NCI-H1092 (cell line): ENCODE measurements around the gene RUSF1.

Experiments used
- DNase-seq: peaks from one replicate; lab custom pipeline; 2025; lab: John Stamatoyannopoulos, UW

RUSF1 gene

GRCh38 chr16:31471241-31471874 lies 36.8 kb downstream of the RUSF1 start:
- DNase-seq, result no peak

GRCh38 chr16:31470615-31471014 lies 37.6 kb downstream of the RUSF1 start:
- no peak for DNase-seq

DNA sequence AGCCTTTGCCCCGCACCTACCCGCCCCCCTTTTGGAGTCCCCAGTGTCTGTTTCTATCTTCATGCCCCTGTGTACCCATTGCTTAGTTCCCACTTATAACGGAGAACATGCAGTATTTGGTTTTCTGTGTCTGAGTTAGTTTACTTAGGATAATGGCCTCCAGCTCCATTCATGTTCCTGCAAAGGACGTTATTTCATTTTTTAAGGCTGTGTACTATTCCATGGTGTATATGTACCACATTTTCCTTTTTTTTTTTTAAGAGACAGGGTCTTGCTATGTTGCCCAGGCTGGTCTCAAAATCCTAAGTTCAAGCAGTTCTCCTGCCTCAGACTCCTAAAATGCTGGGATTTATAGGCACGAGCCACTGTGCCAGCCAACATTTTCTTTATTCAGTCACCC lies 40.3 kb downstream of the RUSF1 start:
- DNase-seq, result no peak

GRCh38 chr16:31467151-31467773 lies 40.9 kb downstream of the RUSF1 start:
- no peak for DNase-seq

- DNase-seq, result no peak
Measured at GRCh38 chr16:31466381-31466841, 41.8 kb downstream of the RUSF1 start.

GRCh38 chr16:31465788-31466370 lies 42.3 kb downstream of the RUSF1 start:
- no peak for DNase-seq

GRCh38 chr16:31464781-31465260 lies 43.4 kb downstream of the RUSF1 start:
- no peak for DNase-seq

GRCh38 chr16:31464348-31464769 lies 43.8 kb downstream of the RUSF1 start:
- DNase-seq, result no peak

DNA sequence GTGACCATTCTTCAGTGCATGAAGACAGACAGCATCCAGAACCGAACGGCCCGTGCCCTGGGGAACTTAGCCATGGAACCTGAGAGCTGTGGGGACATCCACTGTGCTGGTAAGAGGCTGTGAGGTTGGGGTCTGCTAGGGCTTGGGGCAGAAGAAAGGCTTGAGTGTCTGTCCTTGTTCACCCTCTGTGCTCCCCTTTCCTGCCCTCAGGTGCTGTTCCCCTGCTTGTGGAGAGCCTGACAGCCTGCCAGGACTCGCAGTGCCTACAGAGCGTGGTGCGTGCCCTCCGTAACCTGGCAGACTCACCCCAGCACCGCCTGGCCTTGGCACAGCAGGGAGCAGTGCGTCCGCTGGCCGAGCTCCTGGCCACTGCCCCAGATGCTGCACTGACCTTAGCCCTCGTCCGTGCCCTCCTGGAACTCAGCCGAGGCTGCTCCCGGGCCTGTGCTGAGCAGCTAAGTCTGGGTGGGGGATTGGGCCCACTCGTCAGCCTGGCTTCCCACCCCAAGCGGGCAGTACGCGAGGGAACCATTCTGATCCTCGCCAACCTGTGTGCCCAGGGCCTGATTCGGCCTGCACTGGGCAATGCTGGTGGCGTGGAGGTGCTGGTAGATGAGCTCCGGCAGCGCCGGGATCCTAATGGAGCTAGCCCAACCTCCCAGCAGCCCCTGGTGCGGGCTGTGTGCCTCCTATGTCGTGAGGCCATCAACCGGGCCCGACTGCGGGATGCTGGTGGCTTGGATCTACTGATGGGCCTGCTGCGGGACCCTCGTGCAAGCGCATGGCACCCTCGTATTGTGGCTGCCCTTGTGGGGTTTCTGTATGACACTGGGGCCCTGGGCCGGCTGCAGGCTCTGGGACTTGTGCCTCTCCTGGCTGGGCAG lies 46.0 kb downstream of the RUSF1 start:
- DNase-seq, result no peak

DNA sequence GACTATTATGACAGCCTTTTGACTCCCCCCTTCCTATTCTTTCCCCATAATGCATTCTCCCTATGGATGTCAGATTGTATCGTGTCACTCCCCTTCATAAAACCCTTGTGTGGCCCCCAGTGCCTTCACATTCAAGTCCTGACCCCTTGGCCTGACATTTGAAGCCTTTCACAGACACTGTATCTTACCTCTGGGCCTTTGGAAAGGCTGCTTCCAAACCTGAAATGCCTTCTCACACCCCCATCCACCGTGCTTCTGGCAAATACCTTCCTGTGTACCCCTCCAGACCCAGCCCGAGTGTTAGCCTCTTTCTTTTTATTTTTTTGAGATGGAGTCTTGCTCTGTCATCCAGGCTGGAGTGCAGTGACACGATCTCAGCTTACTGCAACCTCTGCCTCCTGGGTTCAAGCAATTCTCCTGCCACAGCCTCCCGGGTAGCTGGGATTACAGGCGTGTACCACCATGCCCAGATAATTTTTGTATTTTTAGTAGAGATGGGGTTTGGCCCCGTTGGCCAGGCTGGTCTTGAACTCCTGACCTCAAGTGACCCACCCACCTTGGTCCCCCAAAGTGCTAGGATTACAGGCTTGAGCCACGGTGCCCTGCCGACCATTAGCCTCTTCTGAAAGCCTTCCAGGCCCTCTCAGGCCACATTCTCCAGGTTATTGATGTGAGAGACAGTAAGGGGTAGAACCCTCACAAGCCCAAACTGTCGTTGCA lies 46.8 kb downstream of the RUSF1 start:
- DNase-seq, result no peak

GRCh38 chr16:31460582-31461002 lies 47.6 kb downstream of the RUSF1 start:
- peak; percentile 11 for DNase-seq

DNA sequence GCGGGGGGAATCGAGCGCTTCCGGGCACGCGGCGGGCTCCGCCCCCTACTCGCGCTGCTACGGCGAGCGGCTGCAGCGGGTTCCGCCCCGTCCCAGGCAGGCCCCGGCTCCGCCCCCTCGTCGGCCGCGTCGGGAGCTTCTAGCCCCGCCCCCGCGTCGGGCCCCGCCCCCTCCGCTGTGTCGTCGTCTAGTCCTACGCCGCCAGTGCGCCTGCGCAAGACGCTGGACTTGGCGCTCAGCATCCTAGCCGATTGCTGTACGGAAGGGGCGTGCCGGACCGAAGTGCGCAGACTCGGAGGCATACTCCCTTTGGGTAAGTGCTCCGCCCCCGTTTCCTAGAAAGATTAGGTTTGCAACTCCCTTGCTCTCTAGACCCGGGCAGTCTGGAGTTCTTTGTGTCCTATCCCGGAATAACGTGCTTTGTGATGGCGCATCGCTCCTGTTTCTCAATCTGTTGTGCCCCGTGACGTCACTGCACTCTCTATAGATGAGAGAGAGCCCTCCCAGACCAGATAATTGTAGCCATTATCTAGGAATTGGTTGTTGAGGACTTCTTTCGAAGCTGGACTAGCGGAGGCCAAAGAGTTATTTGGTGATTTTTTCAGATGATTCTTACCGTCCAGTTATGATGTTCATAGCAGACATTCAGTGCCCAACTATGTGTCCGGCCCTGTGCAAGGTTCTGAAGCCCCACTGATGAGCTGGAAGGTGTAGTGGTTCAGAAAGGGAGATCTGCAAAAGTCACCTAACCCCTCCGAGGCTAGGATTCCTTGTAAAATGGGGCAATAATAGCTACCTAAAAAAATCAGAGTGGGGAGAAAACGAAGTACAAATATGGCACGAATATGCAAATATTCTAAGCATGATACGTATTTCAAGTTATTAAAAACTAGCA lies 48.3 kb downstream of the RUSF1 start:
- peak; percentile 99 for DNase-seq

DNA sequence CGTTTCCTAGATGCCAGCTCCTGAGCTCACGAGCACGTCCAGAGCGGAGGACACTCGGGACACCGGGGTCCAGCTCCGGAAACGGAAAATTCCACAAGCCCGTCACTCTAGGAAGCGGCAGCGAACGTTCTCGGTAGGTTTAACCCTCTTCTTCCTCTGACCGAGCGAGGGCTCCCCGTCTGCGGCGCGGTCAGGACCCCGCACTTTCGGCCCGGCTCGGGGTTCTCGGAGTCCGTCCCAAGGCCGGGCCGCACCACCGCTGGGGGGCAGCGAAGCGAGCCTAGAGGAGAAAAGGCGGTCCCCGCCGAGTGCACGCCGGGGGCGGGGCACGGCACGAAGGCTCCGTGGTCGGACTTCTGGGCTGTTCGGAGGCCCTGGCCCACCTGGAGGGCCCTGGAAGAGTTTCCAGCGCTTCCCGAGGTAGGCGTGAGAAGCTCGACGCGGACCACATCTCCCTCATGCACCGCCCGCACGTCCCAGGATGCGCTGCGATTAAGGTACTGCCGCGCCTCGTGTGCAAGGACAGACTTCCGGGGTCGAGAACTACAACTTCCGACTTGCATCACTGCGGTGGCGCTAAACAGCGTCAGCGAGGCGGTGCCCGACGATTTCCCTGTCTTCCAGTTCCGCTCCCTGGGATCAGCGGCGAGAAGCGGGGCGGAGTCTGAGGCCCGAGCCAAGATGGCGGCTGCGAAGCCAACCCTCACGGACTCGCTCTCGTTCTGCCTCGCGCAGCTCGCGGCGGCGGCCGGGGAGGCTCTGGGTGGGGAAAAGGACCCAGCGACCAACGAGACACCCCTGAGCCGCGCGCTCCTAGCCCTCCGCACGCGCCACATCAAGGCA lies 49.1 kb downstream of the RUSF1 start, which contains the start of gene ARMC5:
TSS of gene ARMC5 (plus strand) at position 658 of the 843 bp plus-strand sequence. CDS start at position 682, 24 bp downstream.
- peak; percentile 96 for DNase-seq

DNA sequence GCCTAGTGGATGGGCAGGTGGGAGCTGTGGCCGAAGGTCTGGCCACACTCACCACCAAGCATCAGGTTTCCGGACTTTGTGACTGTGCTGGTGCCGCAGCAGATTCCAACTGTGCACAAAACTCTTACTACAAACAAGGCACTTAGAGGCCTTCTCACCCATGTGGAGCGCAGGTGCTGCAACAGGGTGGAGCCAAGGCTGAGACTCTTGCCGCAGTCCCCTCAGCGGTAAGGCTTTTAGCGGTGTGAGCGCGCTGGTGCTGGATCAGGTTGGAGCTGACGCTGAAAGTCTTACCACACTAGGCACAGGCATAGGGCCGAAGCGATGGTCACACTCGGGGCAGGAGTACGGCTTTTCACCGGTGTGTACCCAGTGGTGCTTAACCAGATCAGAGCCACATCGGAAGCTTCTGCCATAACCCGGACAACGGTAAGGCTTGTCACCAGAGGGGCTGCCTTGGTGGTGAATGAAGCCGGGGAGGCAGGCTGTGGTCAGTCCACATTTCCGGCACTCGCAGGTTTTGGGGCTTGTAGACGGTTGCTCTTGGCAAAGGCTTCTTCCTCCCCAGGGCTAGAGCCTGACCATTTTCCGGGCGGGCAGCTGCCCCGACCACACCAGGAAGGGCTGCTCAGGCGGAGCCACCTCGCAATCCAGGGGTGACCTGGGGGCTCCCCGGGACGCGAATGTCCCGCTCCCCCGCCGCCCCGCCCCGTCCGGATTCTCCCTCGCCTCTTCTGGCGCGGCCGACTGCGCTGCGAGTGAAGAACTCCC lies 49.9 kb downstream of the RUSF1 start:
- peak; percentile 27 for DNase-seq

- no peak for DNase-seq
Measured at GRCh38 chr16:31456988-31457360, 51.2 kb downstream of the RUSF1 start.

DNA sequence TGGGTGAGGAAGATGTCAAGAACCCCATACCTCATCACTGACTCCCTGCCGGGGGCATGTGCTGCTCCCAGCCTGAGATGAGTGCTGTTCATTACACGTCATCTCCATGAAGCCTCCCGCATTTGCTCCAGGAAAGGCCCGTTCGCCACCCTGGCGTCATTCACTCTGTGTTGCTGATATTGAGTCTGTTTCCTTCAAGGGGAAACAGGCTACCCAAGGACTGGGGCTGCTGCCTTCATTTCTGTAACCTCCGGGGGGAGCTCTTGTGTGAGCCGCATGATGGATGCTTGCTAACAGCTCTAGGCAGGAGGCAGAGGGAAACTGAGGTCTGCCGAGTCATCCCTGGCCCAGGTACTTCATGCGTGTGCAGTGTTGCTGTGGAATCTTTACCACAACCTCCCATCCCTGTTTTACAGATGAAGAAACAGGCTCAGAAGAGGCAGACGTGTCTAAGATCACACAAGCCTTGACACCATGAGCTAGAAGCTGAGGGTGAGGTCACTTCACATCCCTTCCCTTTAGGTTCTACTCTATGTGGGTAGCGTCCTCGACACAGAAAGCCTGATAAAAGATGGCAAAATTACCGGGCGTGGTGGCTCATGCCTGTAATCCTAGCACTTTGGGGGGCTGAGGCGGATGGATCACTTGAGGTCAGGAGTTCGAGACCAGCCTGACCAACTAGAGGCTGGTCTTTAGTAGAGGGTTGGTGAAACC lies 52.4 kb downstream of the RUSF1 start:
- DNase-seq, result no peak

- no peak for DNase-seq
Measured at GRCh38 chr16:31453255-31454204, 54.7 kb downstream of the RUSF1 start.
